Measurements from ENCODE around the gene GOLGA5. TPM values are rescaled to one million over a fixed set of nuclear protein-coding genes. Genes with fewer than 3 reads are reported as not detected.

The GOLGA5 gene
- total and polyA plus RNA-seq, 2 of the 13 experiments (the other 11 are each of a cell fraction or from before 2014, with no cell fraction given): 31.0 to 40.0 TPM

DNA sequence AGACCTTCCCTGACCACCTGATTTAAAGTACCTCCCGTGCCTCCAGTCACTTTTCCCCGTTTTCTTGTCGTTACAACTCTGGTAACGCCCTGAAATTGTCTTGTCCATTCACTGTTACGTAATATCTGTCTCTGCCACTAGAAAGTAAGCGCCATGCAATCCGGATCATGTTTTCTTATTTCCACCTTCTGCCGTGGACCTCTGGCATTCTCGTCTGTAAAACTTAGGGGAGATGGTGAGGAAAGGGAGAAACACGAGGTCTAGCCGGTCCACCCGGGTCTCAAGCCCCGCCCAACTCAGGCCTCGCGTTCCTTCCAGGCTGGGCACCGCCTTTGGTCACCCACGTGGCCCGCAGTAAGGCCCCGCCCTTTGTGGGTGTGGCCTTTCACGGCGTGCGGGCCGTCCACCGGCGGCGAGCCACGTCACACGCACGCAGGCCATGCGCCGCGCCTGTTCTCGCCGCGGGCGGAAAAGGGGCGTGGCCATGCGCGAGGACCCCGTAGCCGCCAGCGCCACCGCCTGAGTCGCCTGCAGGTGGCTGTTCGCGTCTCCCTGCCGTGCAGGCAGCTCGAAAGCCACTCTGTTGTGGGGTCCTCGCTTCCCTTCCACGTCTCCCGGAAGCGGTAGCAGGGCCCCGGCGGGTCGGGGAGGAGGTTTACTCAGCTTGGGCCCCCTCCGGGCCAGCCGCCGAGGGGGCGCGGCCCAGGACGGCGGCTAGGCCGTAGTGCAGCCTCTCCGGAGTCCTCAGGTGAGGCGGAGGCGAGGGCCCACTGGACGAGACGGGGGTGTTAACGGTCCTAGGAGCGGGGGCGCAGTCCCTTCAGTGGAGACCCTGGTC, at the start of gene GOLGA5 (continued):
- TF ChIP-seq ZNF350 (CRISPR knock-in tag; IDR thresholded peaks at IDR 0.05; ENCODE audit: borderline replicate concordance, low read depth) (peak; percentile 91), ZZZ3 (CRISPR knock-in tag; IDR thresholded peaks at IDR 0.05; ENCODE audit: borderline replicate concordance) (peak; percentile 37; the same call in 1 of the 2 replicates), KMT2B (CRISPR knock-in tag; IDR thresholded peaks at IDR 0.05) (peak; percentile 86), EED (CRISPR knock-in tag; IDR thresholded peaks at IDR 0.05) (no peak; the same call in 1 of the 2 replicates), HES4 (CRISPR knock-in tag; IDR thresholded peaks at IDR 0.05; ENCODE audit: borderline replicate concordance) (no peak), HIVEP1 (CRISPR knock-in tag; IDR thresholded peaks at IDR 0.05) (no peak; the same call in 1 of the 2 replicates), ZBTB38 (CRISPR knock-in tag; IDR thresholded peaks at IDR 0.05) (peak; percentile 58; the same call in 1 of the 2 replicates), EHMT2 (IDR thresholded peaks at IDR 0.05; ENCODE audit: borderline replicate concordance, low read depth, low read length) (peak; percentile 77; the same call in 1 of the 2 replicates), NFE2L2 (IDR thresholded peaks at IDR 0.05; ENCODE audit: low read length) (0 out of 2 replicates have a peak, but pooled peaks have one; percentile 7), ISL2 (CRISPR knock-in tag; IDR thresholded peaks at IDR 0.05) (peak; percentile 69), ZFP36L1 (CRISPR knock-in tag; IDR thresholded peaks at IDR 0.05) (peak; percentile 73; the same call in 1 of the 2 replicates), ZSCAN25 (CRISPR knock-in tag; IDR thresholded peaks at IDR 0.05) (0 out of 2 replicates have a peak, but pooled peaks have one; percentile 33), NKX3-1 (CRISPR knock-in tag; IDR thresholded peaks at IDR 0.05) (0 out of 2 replicates have a peak, but pooled peaks have one; percentile 25), ISX (CRISPR knock-in tag; conservative IDR thresholded peaks at IDR 0.05) (no peak), ZBTB21 (CRISPR knock-in tag; IDR thresholded peaks at IDR 0.05) (no peak), SATB2 (CRISPR knock-in tag; IDR thresholded peaks at IDR 0.05) (no peak), ZNF337 (CRISPR knock-in tag; IDR thresholded peaks at IDR 0.05; ENCODE audit: borderline replicate concordance, low read depth) (no peak), ZNF577 (CRISPR knock-in tag; IDR thresholded peaks at IDR 0.05; ENCODE audit: borderline replicate concordance, low read depth) (no peak), SNRNP70 (IDR thresholded peaks at IDR 0.05; ENCODE audit: low read depth, low read length) (no peak), ZNF430 (CRISPR knock-in tag; IDR thresholded peaks at IDR 0.05) (no peak), HOXA9 (CRISPR knock-in tag; IDR thresholded peaks at IDR 0.05; ENCODE audit: borderline replicate concordance) (no peak), XBP1 (CRISPR knock-in tag; IDR thresholded peaks at IDR 0.05) (peak; percentile 61), KDM3A (CRISPR knock-in tag; IDR thresholded peaks at IDR 0.05; ENCODE audit: low read depth) (peak; percentile 62), TEAD3 (CRISPR knock-in tag; optimal IDR thresholded peaks at IDR 0.05; ENCODE audit: borderline replicate concordance) (peak; percentile 48)
- TF ChIP-seq, protein P1, sequence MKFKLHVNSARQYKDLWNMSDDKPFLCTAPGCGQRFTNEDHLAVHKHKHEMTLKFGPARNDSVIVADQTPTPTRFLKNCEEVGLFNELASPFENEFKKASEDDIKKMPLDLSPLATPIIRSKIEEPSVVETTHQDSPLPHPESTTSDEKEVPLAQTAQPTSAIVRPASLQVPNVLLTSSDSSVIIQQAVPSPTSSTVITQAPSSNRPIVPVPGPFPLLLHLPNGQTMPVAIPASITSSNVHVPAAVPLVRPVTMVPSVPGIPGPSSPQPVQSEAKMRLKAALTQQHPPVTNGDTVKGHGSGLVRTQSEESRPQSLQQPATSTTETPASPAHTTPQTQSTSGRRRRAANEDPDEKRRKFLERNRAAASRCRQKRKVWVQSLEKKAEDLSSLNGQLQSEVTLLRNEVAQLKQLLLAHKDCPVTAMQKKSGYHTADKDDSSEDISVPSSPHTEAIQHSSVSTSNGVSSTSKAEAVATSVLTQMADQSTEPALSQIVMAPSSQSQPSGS (CRISPR knock-in tag; IDR thresholded peaks at IDR 0.05): peak; percentile 83
- TF ChIP-seq, protein P2, sequence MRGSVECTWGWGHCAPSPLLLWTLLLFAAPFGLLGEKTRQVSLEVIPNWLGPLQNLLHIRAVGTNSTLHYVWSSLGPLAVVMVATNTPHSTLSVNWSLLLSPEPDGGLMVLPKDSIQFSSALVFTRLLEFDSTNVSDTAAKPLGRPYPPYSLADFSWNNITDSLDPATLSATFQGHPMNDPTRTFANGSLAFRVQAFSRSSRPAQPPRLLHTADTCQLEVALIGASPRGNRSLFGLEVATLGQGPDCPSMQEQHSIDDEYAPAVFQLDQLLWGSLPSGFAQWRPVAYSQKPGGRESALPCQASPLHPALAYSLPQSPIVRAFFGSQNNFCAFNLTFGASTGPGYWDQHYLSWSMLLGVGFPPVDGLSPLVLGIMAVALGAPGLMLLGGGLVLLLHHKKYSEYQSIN (CRISPR knock-in tag; IDR thresholded peaks at IDR 0.05; ENCODE audit: borderline replicate concordance): no peak
- TF ChIP-seq, protein P3, sequence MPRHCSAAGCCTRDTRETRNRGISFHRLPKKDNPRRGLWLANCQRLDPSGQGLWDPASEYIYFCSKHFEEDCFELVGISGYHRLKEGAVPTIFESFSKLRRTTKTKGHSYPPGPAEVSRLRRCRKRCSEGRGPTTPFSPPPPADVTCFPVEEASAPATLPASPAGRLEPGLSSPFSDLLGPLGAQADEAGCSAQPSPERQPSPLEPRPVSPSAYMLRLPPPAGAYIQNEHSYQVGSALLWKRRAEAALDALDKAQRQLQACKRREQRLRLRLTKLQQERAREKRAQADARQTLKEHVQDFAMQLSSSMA (CRISPR knock-in tag; IDR thresholded peaks at IDR 0.05): no peak
- TF ChIP-seq, protein P4, sequence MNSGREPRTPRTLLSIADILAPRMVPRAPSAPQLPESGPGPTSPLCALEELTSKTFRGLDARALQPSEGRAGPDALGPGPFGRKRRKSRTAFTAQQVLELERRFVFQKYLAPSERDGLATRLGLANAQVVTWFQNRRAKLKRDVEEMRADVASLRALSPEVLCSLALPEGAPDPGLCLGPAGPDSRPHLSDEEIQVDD (CRISPR knock-in tag; IDR thresholded peaks at IDR 0.05; ENCODE audit: borderline replicate concordance): no peak

Data from HepG2 (cell line).